NCI-H1105 (cell line): ENCODE data around the gene DDX1.

Experiments
- DNase-seq: peaks from one replicate; lab custom pipeline; 2025; lab: John Stamatoyannopoulos, UW

DDX1 gene

GRCh38 chr2:15646661-15647060, 55.0 kb downstream of the DDX1 start:
- DNase-seq: no peak

- DNase-seq: no peak
Measured at GRCh38 chr2:15647622-15648590, 56.2 kb downstream of the DDX1 start.

GRCh38 chr2:15648593-15649525, 57.2 kb downstream of the DDX1 start:
- DNase-seq: no peak

- no peak for DNase-seq
Measured at GRCh38 chr2:15649561-15650255, 58.0 kb downstream of the DDX1 start.

GRCh38 chr2:15650616-15651366, 59.1 kb downstream of the DDX1 start:
- DNase-seq: no peak

- DNase-seq: no peak
Measured at GRCh38 chr2:15651367-15651727, 59.7 kb downstream of the DDX1 start.

- no peak for DNase-seq
Measured at GRCh38 chr2:15652252-15652651, 60.6 kb downstream of the DDX1 start.

- DNase-seq: no peak
Measured at GRCh38 chr2:15652801-15653200, 61.1 kb downstream of the DDX1 start.

GRCh38 chr2:15653806-15654726, 62.4 kb downstream of the DDX1 start:
- DNase-seq: no peak

GRCh38 chr2:15654727-15655073, 63.0 kb downstream of the DDX1 start:
- no peak for DNase-seq

- no peak for DNase-seq
Measured at GRCh38 chr2:15655123-15655887, 63.6 kb downstream of the DDX1 start.

GRCh38 chr2:15656090-15656489, 64.4 kb downstream of the DDX1 start:
- no peak for DNase-seq

GRCh38 chr2:15657759-15658158, 66.1 kb downstream of the DDX1 start:
- no peak for DNase-seq

GRCh38 chr2:15658911-15659310, 67.2 kb downstream of the DDX1 start:
- DNase-seq: no peak

- DNase-seq: no peak
Measured at GRCh38 chr2:15660491-15661294, 69.0 kb downstream of the DDX1 start.

GRCh38 chr2:15661295-15661569, 69.6 kb downstream of the DDX1 start:
- DNase-seq: no peak

GRCh38 chr2:15662026-15662425, 70.4 kb downstream of the DDX1 start:
- no peak for DNase-seq

- DNase-seq: no peak
Measured at GRCh38 chr2:15662579-15662978, 70.9 kb downstream of the DDX1 start.

GRCh38 chr2:15663802-15664201, 72.1 kb downstream of the DDX1 start:
- no peak for DNase-seq
